Activated CD8-positive, alpha-beta T cell treated with anti-CD3 and anti-CD28 coated beads, Interleukin-2, amount 10 ng/mL, durations not matched to agents 7 days and 5 days (primary cell): ENCODE measurements around the gene MAP3K14. TPM values are rescaled to one million over a fixed set of nuclear protein-coding genes. Genes with fewer than 3 reads are reported as not detected.

ENCODE experiments used
- ATAC-seq: fragments of 150-1000 bp; cut with Tn5 transposase; one replicate; pipeline ENCODE4 v1.10.0; 2021; ENCODE audit warnings: moderate library complexity
- CTCF ChIA-PET: fragments of 350-600 bp; sonication (Branson Sonifier 250); formaldehyde crosslinking; loops from one replicate; lab custom pipeline; 2021; ENCODE audit warnings: antibody characterized with exemption; lab: Charles Lee
- POLR2A ChIA-PET: fragments of 350-600 bp; sonication (Branson Sonifier 250); formaldehyde crosslinking; loops from one replicate; lab custom pipeline; 2021; ENCODE audit warnings: antibody characterized with exemption; lab: Charles Lee
- DNase-seq: peaks from one replicate; pipeline ENCODE4 v3.0.0-alpha.2; 2020
- H3K27ac Mint-ChIP-seq: one replicate; pipeline ENCODE4 v1.8.0; 2021; ENCODE audit warnings: mild to moderate bottlenecking, mixed read lengths
- H3K27me3 Mint-ChIP-seq: one replicate; pipeline ENCODE4 v1.8.0; 2021; ENCODE audit warnings: low read depth, mixed read lengths
- H3K36me3 Mint-ChIP-seq: one replicate; pipeline ENCODE4 v1.8.0; 2021; ENCODE audit warnings: low read depth, mixed read lengths
- H3K4me1 Mint-ChIP-seq: one replicate; pipeline ENCODE4 v1.8.0; 2021; ENCODE audit warnings: low read depth, mixed read lengths
- H3K4me3 Mint-ChIP-seq: one replicate; pipeline ENCODE4 v1.8.0; 2021; ENCODE audit warnings: mild to moderate bottlenecking, mixed read lengths
- H3K9me3 Mint-ChIP-seq: one replicate; pipeline ENCODE4 v1.8.0; 2022; ENCODE audit warnings: mixed read lengths; ENCODE audit not compliant: insufficient read depth
- total RNA-seq, 2 experiments: library from RNA; stranded (reverse); gene quantifications; one replicate each; pipeline ENCODE4 v1.2.3, GENCODE V29; 2021

The MAP3K14 gene
- total RNA-seq, 2 experiments from 2014 or later: 17.5 to 23.8 TPM

DNA sequence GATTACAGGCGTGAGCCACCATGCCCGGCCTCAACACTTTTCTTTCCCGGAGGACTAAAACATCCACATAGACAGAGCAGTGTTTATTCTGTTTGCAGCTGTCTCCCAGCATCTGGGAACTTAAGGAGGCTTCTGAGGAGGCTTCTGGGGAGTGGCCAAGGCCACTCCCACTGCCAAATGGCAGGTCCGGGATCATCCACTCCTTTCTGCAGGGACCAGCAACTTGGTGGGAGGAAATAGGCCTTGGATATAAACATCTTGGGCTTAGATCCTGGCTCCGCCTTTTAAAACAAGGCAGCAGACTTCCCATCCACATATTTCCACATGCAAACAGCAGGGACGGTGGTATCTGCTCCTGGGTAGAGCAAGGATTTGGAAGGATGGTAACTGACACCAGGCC is 40.8 kb downstream of the MAP3K14 start:
- CTCF ChIA-PET: interaction anchor here (0.7 to 6.3 kb wide), 18 partner anchors 12 to 141 kb away, joined by 3 to 199 read pairs (median 14); partner anchors contain the start of genes ACBD4, FMNL1 and MAP3K14
- H3K4me3 Mint-ChIP-seq: no peak overlapping the region
- H3K9me3 Mint-ChIP-seq: no peaks in the 10 kb centered on the region
- H3K4me1 Mint-ChIP-seq: peaks cover 17% of the 10 kb centered on the region
- no peaks in the 10 kb centered on the region for H3K27me3 Mint-ChIP-seq
- no peak for DNase-seq
- POLR2A ChIA-PET: interaction anchor here (0.5 to 2.2 kb wide), 3 partner anchors 16 to 115 kb away, joined by 3 to 8 read pairs (median 3); no protein-coding TSS in a partner anchor
- no peak overlapping the region for H3K27ac Mint-ChIP-seq
- ATAC-seq: no peak
- peaks cover 34% of the 10 kb centered on the region for H3K36me3 Mint-ChIP-seq

DNA sequence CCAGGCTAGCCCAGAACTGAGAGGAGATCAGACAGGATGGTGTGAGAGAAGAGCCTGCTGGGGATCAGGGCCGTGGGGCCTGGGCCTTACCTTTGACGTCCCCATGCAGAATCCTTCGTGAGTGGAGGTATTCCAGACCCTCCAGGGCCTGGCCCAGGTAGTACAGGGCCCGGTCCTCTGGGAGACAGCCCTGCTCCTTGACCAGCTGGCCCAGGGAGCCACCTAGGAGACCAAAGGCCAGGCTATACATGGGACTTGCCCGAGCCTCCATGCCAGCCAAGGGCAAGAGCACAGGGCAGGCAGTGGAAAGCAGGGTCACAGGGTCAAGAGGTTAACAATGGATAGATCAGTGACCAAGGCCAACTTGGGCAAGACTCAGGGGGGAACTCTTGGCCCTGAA is 42.8 kb downstream of the MAP3K14 start:
- Mint-ChIP-seq H3K4me3 (no peak overlapping the region), H3K9me3 (no peaks in the 10 kb centered on the region), H3K36me3 (peaks cover 46% of the 10 kb centered on the region), H3K4me1 (peaks cover 13% of the 10 kb centered on the region), H3K27me3 (no peaks in the 10 kb centered on the region), H3K27ac (no peak overlapping the region)
- ChIA-PET CTCF (interaction anchor here (6.2 to 6.3 kb wide), 2 partner anchors 54 to 111 kb away, joined by 79 to 199 read pairs; partner anchors contain the start of gene FMNL1), POLR2A (interaction anchor here (0.9 kb wide), 1 partner anchor 54 kb away, joined by 3 read pairs; no protein-coding TSS in a partner anchor)
- no peak for DNase-seq
- ATAC-seq: no peak

DNA sequence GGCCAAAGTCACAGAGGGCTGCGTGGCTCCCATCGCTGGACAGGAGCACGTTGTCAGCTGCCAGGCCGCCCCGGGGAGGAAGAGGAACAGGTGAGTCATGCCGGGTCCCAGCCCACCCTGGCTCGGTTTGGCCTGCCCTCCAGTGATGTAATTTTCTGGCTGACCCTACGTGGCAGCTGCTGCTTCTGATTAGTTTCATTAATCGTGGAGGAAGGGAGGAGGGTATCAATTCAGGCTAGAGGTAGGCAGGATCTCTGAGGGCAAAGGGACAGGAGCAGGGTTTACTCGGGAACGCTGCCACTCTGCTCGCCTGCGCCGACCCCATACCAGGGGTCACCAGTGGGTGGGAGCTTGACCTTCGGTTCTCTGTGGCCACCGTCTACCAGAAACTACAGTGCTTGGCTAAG is 43.3 kb downstream of the MAP3K14 start:
- DNase-seq (no peak), ATAC-seq (no peak)
- Mint-ChIP-seq H3K9me3 (no peaks in the 10 kb centered on the region), H3K4me1 (peaks cover 9% of the 10 kb centered on the region), H3K27me3 (no peaks in the 10 kb centered on the region), H3K36me3 (peaks cover 45% of the 10 kb centered on the region), H3K27ac (no peak overlapping the region), H3K4me3 (no peak overlapping the region)
- POLR2A ChIA-PET: interaction anchor here (0.9 kb wide), 1 partner anchor 54 kb away, joined by 3 read pairs; no protein-coding TSS in a partner anchor
- CTCF ChIA-PET: interaction anchor here (6.2 kb wide), 1 partner anchor 53 kb away, joined by 79 read pairs; the partner anchor contains the start of gene FMNL1

DNA sequence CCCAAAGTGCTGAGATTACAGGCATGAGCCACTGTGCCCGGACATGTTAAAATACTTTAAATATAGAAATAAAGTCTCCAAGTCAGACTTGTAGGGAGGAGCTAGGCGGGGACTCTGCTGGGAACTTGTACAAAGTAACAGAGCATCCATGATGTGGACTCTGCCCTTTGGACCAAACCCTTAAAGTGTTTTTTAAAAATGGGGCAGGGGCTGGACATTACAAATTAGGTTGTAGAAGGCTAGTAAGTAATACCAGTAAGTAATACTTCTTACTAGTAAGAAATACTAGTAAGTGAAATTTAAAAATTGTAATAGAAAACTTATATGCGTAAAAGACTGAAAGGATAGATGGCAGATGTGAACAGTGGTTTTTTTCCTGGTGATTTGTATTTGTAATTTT is 45.2 kb downstream of the MAP3K14 start:
- Mint-ChIP-seq H3K4me3 (no peak overlapping the region), H3K36me3 (peaks cover 54% of the 10 kb centered on the region), H3K27me3 (no peaks in the 10 kb centered on the region), H3K27ac (no peak overlapping the region), H3K4me1 (peaks cover 2% of the 10 kb centered on the region), H3K9me3 (no peaks in the 10 kb centered on the region)
- DNase-seq (no peak), ATAC-seq (no peak)
- ChIA-PET CTCF (interaction anchor here (0.6 to 4.4 kb wide), 18 partner anchors 12 to 136 kb away, joined by 3 to 47 read pairs (median 4); partner anchors contain the start of genes ACBD4, FMNL1 and MAP3K14), POLR2A (interaction anchor here (1.3 to 1.4 kb wide), 2 partner anchors 26 to 52 kb away, joined by 4 to 5 read pairs; no protein-coding TSS in a partner anchor)

DNA sequence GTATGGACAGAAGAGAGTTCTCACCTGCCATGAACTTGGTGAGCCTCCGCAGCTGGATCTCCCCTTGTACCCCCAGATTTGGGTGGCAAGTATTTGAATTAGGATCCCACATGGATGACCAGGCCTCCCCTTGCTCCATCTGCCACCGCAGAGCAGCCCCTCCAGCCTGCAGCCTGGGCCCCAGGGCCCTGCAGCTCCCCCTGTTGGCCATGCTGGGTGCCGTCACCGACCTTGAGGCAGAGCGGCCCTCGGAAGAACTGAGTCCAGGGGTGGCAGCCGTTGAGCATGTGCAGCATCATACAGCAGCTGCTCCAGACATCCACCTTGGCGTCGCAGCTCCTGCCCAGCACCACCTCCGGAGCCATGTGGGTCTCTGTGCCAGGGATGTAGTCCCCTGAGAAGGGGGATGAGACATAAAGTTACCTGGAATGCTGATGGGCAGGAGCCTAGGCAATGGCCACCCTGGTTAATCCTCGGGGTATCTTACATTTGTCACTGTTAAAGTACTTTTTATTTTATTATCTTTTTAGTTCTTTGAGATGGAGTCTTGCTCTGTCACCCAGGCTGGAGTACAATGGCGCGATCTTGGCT is 45.9 kb downstream of the MAP3K14 start:
- DNase-seq (peak; percentile 67), ATAC-seq (peak; percentile 64)
- Mint-ChIP-seq H3K9me3 (no peaks in the 10 kb centered on the region), H3K4me3 (no peak overlapping the region), H3K27me3 (no peaks in the 10 kb centered on the region), H3K27ac (no peak overlapping the region), H3K4me1 (peaks cover 2% of the 10 kb centered on the region), H3K36me3 (peaks cover 55% of the 10 kb centered on the region)
- ChIA-PET POLR2A (interaction anchor here (1.3 to 1.4 kb wide), 2 partner anchors 25 to 52 kb away, joined by 4 to 5 read pairs; no protein-coding TSS in a partner anchor), CTCF (interaction anchor here (0.6 to 4.4 kb wide), 17 partner anchors 12 to 130 kb away, joined by 3 to 47 read pairs (median 4); partner anchors contain the start of genes FMNL1 and MAP3K14)

DNA sequence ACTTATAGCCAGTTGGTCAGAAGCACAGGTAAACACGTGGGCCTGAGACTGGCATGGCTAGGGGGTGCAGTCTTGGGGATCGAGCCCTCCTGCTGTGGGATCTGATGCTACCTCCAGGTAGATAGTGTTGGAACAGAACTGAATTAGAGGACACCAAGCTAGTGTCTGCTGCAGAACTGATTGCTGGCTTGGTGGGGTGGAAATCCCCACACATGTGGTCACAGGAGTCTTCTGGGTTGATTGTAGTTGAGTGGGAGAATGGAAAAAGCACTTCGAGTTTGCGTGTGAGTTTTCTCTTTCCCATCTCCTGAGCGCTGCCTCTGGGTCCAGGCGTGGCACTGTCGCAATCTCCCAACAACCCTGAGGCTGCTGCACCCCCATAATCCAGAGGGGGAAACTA is 46.9 kb downstream of the MAP3K14 start:
- no peak for ATAC-seq
- ChIA-PET POLR2A (interaction anchor here (1.2 kb wide), 1 partner anchor 51 kb away, joined by 4 read pairs; no protein-coding TSS in a partner anchor), CTCF (interaction anchor here (0.8 to 4.4 kb wide), 4 partner anchors 22 to 51 kb away, joined by 3 to 47 read pairs (median 4); no protein-coding TSS in a partner anchor)
- H3K4me1 Mint-ChIP-seq: peaks cover 2% of the 10 kb centered on the region
- H3K9me3 Mint-ChIP-seq: no peaks in the 10 kb centered on the region
- H3K4me3 Mint-ChIP-seq: no peak overlapping the region
- DNase-seq: no peak
- no peaks in the 10 kb centered on the region for H3K27me3 Mint-ChIP-seq
- H3K27ac Mint-ChIP-seq: peak overlapping the region; percentile 70
- H3K36me3 Mint-ChIP-seq: peaks cover 58% of the 10 kb centered on the region

DNA sequence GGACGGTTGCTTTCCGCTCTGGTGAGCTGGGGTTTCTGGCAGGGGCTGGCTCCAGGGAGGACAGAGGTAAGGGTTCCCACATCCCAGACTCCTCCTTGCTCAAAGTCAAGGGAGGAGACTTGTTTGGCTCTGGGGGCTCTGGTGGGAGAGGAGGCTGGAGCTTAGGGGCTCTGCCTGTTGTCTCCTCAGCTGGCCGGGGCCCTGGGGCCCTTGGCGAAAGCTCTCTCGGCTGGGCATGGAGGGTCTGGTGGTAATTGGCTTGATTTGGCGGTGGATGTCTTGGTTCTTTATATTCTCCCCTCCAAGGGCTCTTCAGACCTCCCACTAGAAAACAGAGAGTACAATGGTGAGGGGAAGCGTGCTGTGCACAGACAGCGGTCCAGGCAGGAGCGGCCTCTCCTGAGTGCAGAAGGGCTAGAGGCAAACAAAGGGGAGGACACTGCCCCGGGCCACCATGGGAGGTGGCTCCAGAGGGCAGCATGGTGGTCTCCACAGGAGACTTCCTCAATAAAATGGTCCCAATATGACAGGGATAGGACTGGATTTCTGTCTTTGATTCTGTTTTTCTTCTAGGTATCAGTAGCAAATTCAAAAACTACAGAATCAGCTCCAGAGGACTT is 49.3 kb downstream of the MAP3K14 start:
- Mint-ChIP-seq H3K4me1 (peaks cover 13% of the 10 kb centered on the region), H3K9me3 (no peaks in the 10 kb centered on the region), H3K4me3 (no peak overlapping the region), H3K36me3 (peaks cover 60% of the 10 kb centered on the region), H3K27me3 (no peaks in the 10 kb centered on the region), H3K27ac (peak overlapping the region; percentile 40)
- DNase-seq: no peak
- ATAC-seq: no peak
- ChIA-PET CTCF (interaction anchor here (1.1 to 1.8 kb wide), 3 partner anchors 10 to 47 kb away, joined by 3 to 11 read pairs (median 11); no protein-coding TSS in a partner anchor), POLR2A (no interaction called here)

DNA sequence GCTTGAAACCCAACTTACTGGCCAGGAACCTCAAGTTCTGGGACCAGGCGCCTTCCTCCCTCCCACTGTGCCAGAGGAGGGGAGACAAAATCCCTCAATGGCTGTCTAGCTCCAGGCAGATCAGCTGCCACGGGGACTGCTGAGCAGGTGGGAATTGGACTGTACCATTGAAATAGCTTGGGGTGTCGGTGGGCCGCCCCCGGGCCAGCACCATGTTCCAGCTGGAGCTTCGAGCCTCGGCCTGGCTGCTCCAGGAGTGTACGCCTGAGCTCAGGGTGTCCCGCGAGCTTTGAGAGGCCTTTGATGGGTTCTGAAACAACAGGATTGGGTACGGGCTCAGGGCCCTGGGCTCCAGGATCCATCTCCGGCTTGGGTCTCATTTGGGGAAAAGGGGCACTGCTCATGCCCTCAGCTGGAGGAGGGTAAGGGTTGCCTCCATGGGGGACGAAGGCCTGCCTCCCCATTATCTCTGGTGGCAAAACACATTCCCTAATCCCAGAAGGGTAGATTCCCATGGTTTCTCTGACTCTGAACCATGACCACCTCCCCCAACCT is 50.4 kb downstream of the MAP3K14 start:
- Mint-ChIP-seq H3K4me1 (peaks cover 18% of the 10 kb centered on the region), H3K27me3 (no peaks in the 10 kb centered on the region), H3K4me3 (no peak overlapping the region), H3K36me3 (peaks cover 54% of the 10 kb centered on the region), H3K9me3 (no peaks in the 10 kb centered on the region), H3K27ac (no peak overlapping the region)
- DNase-seq: no peak
- no peak for ATAC-seq
- ChIA-PET POLR2A (interaction anchor here (0.9 to 4.6 kb wide), 3 partner anchors 18 to 119 kb away, joined by 3 to 21 read pairs (median 3); no protein-coding TSS in a partner anchor), CTCF (interaction anchor here (1.1 to 2.5 kb wide), 7 partner anchors 11 to 117 kb away, joined by 3 to 12 read pairs (median 8); no protein-coding TSS in a partner anchor)

DNA sequence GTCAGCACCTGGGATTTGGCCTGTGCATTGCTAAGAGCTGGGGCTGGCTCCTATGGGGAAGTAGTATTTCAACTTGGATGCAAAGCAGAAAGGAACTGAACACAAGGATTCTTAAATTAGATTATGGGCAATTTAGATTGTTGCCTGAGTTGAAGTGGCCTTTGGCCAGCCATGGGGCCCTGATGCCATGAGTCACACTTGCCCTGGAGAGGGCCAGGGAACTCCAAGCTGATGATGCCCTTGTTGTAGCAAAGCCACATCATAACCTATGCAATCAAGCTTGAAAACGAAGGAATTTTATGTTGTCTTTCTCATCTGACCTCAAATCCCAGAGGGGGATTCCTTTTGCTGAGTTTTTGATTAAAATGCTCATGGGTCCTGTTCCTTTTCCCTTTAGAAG is 51.0 kb downstream of the MAP3K14 start:
- H3K4me3 Mint-ChIP-seq: no peak overlapping the region
- H3K36me3 Mint-ChIP-seq: peaks cover 51% of the 10 kb centered on the region
- ChIA-PET POLR2A (interaction anchor here (0.6 to 4.6 kb wide), 5 partner anchors 17 to 118 kb away, joined by 3 to 21 read pairs (median 3); no protein-coding TSS in a partner anchor), CTCF (interaction anchor here (0.7 to 2.5 kb wide), 10 partner anchors 11 to 130 kb away, joined by 3 to 12 read pairs (median 4); partner anchors contain the start of genes ACBD4 and MAP3K14)
- peaks cover 25% of the 10 kb centered on the region for H3K4me1 Mint-ChIP-seq
- H3K27ac Mint-ChIP-seq: no peak overlapping the region
- H3K27me3 Mint-ChIP-seq: no peaks in the 10 kb centered on the region
- no peak for ATAC-seq
- no peak for DNase-seq
- H3K9me3 Mint-ChIP-seq: no peaks in the 10 kb centered on the region

DNA sequence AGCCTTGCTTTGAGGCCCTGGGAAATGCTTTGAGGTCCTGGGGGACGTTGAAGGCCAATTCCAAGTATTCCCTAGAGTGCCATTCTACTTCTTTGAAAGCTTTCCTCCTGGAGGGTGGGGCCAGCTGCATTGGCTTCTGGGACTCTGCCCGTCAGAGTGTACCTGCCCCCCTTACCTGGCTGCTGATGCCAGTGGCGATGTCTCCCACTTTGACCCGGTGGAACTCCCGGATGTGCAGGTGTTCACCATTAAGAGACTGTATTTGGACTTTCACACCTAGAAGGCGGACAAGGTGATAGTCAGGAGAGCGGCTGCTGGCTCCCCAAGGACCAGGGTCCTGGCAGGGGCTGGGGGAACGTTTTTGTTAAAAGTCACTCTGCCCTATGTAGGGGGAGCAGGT is 51.8 kb downstream of the MAP3K14 start:
- CTCF ChIA-PET: interaction anchor here (0.9 to 2.5 kb wide), 8 partner anchors 12 to 129 kb away, joined by 3 to 12 read pairs (median 5); partner anchors contain the start of gene ACBD4
- no peaks in the 10 kb centered on the region for H3K9me3 Mint-ChIP-seq
- POLR2A ChIA-PET: interaction anchor here (4.6 kb wide), 1 partner anchor 16 kb away, joined by 21 read pairs; no protein-coding TSS in a partner anchor
- no peak overlapping the region for H3K27ac Mint-ChIP-seq
- ATAC-seq (no peak), DNase-seq (no peak)
- H3K36me3 Mint-ChIP-seq: peaks cover 46% of the 10 kb centered on the region
- no peak overlapping the region for H3K4me3 Mint-ChIP-seq
- peaks cover 33% of the 10 kb centered on the region for H3K4me1 Mint-ChIP-seq
- H3K27me3 Mint-ChIP-seq: no peaks in the 10 kb centered on the region

DNA sequence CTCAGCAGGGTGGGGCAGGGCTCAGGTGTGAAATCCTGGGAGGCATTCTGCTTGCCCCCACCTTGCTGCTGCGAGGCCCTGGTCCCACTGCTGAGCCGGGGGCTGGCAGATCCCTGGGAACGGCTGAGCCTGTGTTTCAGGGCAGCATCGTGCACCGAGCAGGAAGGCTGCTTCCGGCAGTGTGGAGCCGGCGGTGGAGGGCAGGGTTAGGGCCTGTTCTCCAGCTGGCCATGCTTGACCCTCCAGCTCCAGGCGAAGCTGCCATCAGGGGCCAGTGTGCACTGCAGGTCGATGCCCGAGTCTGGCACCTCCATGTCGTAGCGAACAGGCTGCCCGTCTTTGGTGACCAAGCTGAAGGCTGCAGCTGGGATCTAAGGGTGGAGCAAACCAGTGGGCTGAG is 52.4 kb downstream of the MAP3K14 start:
- no peaks in the 10 kb centered on the region for H3K9me3 Mint-ChIP-seq
- H3K4me1 Mint-ChIP-seq: peaks cover 33% of the 10 kb centered on the region
- H3K27ac Mint-ChIP-seq: no peak overlapping the region
- POLR2A ChIA-PET: interaction anchor here (4.6 kb wide), 1 partner anchor 16 kb away, joined by 21 read pairs; no protein-coding TSS in a partner anchor
- no peaks in the 10 kb centered on the region for H3K27me3 Mint-ChIP-seq
- H3K4me3 Mint-ChIP-seq: no peak overlapping the region
- CTCF ChIA-PET: interaction anchor here (0.6 to 2.5 kb wide), 4 partner anchors 13 to 129 kb away, joined by 3 to 12 read pairs (median 3); partner anchors contain the start of gene ACBD4
- no peak for DNase-seq
- peaks cover 41% of the 10 kb centered on the region for H3K36me3 Mint-ChIP-seq
- no peak for ATAC-seq
